WERI-Rb-1 (cell line): ENCODE measurements around the gene CCDC158.
"Not testable (repeated sequence)": the region's sequence is repeated elsewhere in the genome, so short reads cannot be mapped to it uniquely, and the experiment has no call there.

Experiments used
- DNase-seq: peaks from one replicate; pipeline ENCODE4 v3.0.0-alpha.2; 2020
- H3K27ac ChIP-seq: fragments of 250-450 bp; sonication (Bioruptor Pico); 2 replicates; pipeline ENCODE4 v1.5.1; 2020; ENCODE audit warnings: mild to moderate bottlenecking, moderate library complexity
- H3K27me3 ChIP-seq: fragments of 250-450 bp; sonication (Bioruptor Pico); 2 replicates; pipeline ENCODE4 v1.5.1; 2021; ENCODE audit warnings: mild to moderate bottlenecking, low read depth, moderate library complexity; ENCODE audit not compliant: insufficient read depth, severe bottlenecking
- H3K36me3 ChIP-seq: fragments of 250-450 bp; sonication (Bioruptor Pico); 2 replicates; pipeline ENCODE4 v1.5.1; 2020; ENCODE audit warnings: mild to moderate bottlenecking, moderate library complexity
- H3K4me3 ChIP-seq: 2 replicates; pipeline ENCODE4 v1.5.1; 2011; ENCODE audit warnings: low read depth, mild to moderate bottlenecking, control low read depth, low read length
- H3K9me3 ChIP-seq: fragments of 250-450 bp; sonication (Bioruptor Pico); 2 replicates; pipeline ENCODE4 v1.5.1; 2021; ENCODE audit warnings: mild to moderate bottlenecking, moderate library complexity; ENCODE audit not compliant: severe bottlenecking
- TF ChIP-seq, protein P1 (sequence below): IDR thresholded peaks from 2 replicates; pipeline ENCODE4 v1.5.1; 2011; ENCODE audit warnings: low read depth, mild to moderate bottlenecking, control low read depth, inconsistent platforms, low read length

Gene CCDC158

DNA sequence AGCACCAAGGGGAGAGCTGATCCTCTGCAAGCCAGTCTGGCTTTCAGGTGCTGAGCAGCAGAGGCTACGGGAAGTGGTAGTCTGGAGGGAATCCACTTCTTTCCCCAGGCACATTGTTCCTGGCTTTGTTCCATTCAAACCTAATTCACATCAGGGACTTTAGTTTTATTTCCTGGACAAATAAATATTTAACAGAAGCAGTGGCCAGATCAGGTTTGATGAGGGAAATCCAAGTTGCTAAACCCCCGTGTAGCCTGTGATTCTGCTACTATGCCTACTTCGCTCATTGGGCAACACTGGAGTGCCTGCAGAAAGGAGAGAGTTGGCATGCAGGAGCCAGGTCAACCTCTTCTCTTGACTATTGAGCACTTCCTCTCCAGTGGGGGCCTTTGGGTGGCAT is 128.2 kb downstream of the CCDC158 start:
- Histone ChIP-seq H3K27ac (no peak overlapping the region), H3K36me3 (no peaks in the 10 kb centered on the region), H3K9me3 (peaks cover 2% of the 10 kb centered on the region), H3K4me3 (no peak overlapping the region), H3K27me3 (no peaks in the 10 kb centered on the region)
- TF ChIP-seq, protein P1, sequence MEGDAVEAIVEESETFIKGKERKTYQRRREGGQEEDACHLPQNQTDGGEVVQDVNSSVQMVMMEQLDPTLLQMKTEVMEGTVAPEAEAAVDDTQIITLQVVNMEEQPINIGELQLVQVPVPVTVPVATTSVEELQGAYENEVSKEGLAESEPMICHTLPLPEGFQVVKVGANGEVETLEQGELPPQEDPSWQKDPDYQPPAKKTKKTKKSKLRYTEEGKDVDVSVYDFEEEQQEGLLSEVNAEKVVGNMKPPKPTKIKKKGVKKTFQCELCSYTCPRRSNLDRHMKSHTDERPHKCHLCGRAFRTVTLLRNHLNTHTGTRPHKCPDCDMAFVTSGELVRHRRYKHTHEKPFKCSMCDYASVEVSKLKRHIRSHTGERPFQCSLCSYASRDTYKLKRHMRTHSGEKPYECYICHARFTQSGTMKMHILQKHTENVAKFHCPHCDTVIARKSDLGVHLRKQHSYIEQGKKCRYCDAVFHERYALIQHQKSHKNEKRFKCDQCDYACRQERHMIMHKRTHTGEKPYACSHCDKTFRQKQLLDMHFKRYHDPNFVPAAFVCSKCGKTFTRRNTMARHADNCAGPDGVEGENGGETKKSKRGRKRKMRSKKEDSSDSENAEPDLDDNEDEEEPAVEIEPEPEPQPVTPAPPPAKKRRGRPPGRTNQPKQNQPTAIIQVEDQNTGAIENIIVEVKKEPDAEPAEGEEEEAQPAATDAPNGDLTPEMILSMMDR, result no peak
- no peak for DNase-seq

DNA sequence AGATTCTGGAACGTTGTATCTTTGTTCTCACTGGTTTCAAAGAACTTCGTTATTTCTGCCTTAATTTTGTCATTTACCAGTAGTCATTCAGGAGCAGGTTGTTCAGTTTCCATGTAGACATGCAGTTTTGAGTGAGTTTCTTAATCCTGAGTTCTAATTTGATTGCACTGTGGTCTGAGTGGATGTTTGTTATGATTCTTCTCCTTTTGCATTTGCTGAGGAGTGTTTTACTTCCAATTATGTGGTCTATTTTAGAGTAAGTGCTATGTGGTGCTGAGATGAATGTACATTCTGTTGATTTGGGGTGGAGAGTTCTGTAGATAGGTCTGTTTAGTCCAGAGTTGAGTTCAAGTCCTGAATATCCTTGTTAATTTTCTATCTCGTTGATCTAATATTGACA is 133.1 kb downstream of the CCDC158 start:
- not testable (repeated sequence) for H3K4me3 ChIP-seq, DNase-seq

DNA sequence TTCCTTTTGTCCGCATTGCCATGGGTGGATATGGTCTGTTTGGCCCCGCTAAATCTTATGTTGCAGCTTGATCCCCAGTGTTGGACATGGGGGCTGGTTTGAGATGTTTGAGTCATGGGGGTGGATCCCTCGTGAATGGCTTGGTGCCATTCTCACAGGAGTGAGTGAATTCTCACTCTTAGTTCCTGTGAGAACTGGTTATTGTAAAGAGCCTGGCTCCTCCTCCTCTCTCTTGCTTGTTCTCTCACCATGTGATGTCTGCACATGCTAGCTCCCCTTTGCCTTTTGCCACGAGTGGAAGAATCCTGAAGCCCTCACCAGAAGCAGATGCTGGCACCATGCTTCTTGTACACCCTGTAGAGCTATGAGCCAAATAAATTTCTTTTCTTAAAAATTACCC is 137.0 kb downstream of the CCDC158 start:
- Histone ChIP-seq H3K9me3 (no peaks in the 10 kb centered on the region), H3K27ac (no peak overlapping the region), H3K4me3 (no peak overlapping the region), H3K36me3 (no peaks in the 10 kb centered on the region), H3K27me3 (no peaks in the 10 kb centered on the region)
- TF ChIP-seq, protein P1, result no peak
- no peak for DNase-seq

More for the DNA sequence above, 133.1 kb downstream of the CCDC158 start:
- not testable (repeated sequence) for H3K9me3 ChIP-seq, H3K36me3 ChIP-seq, H3K27me3 ChIP-seq, H3K27ac ChIP-seq

DNA sequence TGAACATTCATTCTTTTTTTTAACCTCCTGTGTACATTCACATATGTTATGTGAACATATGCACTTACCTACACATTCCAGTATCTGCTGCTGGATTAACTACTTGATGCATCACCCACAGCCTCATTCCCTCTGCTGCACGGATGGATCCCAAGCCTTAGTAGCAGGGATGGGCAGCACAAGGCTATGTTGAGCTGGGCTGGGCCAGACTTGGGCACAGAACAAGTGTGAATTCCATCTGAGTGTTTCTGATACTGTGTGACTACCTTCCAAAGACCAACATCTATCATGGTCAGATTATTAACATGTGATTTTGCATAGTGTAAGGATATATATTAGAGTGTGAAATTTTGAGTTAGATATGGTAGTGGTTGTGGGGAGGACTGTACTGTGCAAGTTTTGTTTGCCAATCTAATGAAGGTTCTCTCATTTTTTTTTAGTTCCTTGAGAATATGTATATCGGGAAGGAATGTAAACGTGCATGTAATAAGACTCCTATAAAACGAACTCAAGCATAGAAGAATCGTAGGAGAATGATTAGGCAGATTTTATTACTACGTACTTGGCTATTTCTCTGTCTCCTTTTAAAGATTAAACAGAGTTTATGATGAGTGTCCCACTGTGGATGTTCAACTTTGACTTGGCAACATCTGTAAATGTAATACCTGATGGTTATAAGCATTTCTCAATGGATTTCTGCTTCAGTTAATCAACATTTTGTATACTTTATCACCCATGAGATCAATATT is 137.8 kb downstream of the CCDC158 start:
- no peak overlapping the region for H3K27ac ChIP-seq
- no peaks in the 10 kb centered on the region for H3K27me3 ChIP-seq
- no peaks in the 10 kb centered on the region for H3K36me3 ChIP-seq
- no peaks in the 10 kb centered on the region for H3K9me3 ChIP-seq
- TF ChIP-seq, protein P1, result no peak
- no peak overlapping the region for H3K4me3 ChIP-seq
- no peak for DNase-seq

DNA sequence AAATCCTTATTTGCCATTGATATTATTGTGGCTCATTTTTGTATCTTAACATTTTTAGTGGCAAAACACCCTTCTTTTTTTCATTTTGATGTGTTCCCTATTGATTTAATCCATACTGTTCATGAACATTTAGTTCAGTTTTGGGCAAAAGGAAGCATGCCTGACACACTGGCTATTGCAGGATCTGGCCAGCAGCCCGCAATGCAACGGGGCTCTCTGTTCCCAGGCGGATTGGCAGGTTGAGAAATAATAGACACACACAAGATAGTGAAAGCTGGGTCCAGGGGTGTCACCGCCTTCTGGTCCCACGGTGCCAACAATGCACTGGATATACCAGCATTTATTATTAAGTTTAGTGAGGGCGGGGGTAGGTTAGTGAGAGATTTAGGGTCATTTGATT is 139.3 kb downstream of the CCDC158 start:
- H3K4me3 ChIP-seq, H3K27me3 ChIP-seq, H3K9me3 ChIP-seq, DNase-seq, H3K27ac ChIP-seq, H3K36me3 ChIP-seq: not testable (repeated sequence)

DNA sequence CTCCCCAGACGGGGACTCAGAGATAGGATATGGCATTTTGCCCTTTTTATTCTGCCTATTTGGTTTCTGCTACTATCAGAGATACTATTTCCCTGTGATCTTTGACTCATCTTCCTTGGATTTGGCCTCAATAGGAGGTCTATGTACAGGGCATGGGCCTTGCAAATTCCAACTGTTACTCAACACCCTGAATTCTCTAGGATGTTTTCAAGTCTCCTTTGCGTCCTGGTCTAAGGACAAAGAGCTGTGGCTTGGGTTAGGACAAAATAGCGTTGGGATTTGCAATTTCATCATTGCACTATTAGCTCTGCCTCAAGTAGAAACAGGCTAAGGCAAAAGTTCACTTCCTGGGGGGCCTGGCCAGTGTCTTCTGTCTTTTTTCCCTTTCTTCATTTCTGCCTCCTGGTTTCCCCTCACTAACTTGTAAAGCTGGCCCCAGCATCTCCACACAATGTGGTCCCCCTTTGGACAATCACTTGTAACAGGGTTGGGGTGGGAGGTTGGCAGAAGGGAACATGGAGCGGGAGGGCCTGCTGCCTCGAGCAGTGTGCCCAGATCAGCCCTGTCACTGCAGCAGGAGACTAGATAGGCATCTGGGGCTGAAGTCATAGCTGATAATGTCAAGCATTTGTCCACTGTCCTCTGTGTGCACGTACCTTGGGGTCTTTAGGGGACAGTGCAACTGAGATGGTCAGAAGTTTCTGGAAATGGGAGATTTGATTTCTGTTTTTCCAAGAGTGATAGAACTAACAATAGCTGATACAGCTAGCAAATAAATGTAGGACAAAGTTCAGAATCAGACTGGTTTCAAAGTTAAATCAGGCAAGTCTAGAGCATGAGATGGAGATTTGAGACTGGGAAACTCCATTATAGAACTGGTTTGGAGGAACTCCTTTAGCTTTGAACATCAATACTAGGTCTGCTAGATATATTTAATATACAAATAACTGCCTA is 140.2 kb downstream of the CCDC158 start:
- H3K27me3 ChIP-seq, result no peaks in the 10 kb centered on the region
- H3K4me3 ChIP-seq, result no peak overlapping the region
- H3K27ac ChIP-seq, result no peak overlapping the region
- no peak for DNase-seq
- H3K9me3 ChIP-seq, result no peaks in the 10 kb centered on the region
- H3K36me3 ChIP-seq, result no peaks in the 10 kb centered on the region
- TF ChIP-seq, protein P1, result no peak
